ENCODE results near the gene CEACAM18. TPM values are rescaled to one million over a fixed set of nuclear protein-coding genes. Genes with fewer than 3 reads are reported as not detected.
A peak's percentile ranks its signal among the peaks of the same experiment; 100 is the strongest.
"Not testable (repeated sequence)": the region's sequence is repeated elsewhere in the genome, so short reads cannot be mapped to it uniquely, and the experiment has no call there.

The CEACAM18 gene
- total RNA-seq, 1 experiment from 2014 or later, result not detected

DNA sequence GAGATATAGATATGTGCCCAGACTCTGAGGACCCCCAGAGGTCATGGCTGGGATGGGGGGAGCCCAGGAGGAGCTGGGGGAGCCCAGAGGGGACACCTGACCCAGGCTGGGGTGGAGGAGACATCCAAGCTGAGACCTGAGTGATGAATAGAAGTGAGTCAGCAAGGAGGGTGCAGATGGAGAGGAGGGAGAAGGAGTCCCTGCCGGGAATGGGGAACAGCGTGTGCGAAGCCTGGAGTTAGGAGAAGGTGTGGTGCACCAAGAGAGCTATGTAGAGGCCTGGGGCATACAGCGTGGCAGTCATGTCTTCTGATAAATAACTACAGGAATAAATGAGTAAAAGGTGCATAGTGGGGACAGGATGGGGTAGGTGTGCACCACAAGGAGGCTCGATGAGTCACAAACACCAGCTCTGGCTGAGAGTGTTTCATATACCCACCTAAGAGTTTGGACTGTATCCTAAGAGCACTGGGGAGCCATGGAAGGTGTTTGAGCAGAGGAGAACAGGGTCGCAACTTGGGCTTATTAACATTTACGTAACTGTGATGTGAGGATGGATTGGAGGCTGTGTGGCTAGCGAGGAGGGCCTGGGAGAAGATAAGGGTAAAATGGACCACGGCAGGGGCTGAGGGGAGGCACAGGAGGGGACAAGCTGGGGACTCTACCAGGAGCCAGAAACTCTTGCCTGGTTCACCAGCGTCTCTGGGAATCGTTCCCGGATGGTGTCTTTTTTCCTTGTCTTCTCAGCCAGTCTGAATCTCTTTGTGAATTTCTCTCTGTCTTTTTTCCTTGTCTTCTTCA lies 1.4 kb downstream of the CEACAM18 start:
- in situ Hi-C loops (cut with HindIII; ENCODE audit: low pct_unique_long_range_greater_than_20kb, low sequenced_read_pairs), result no loop called here
- DNase-seq (ENCODE audit: low read depth), result no peak

DNA sequence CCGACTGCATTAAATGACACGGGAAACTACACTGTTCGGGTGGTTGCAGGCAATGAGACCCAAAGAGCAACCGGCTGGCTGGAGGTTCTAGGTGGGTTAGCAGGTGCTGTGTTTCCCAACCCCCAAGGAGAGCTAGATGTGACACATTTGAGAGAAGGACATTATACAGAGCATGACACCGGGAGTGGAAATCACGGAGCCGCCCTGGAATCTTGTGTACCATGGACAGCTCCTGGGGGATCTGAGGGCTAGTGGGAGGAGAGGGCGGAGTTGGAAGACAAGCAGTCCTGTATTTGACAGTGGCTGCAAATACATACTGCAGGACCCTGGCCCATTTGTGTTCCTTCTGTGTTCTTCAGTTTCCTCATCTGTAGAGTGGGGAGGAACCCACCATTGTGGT lies 2.3 kb downstream of the CEACAM18 start:
- in situ Hi-C loops (cut with HindIII; ENCODE audit: low pct_unique_long_range_greater_than_20kb, low sequenced_read_pairs), result no loop called here
- DNase-seq (ENCODE audit: low read depth), result peak; percentile 42

DNA sequence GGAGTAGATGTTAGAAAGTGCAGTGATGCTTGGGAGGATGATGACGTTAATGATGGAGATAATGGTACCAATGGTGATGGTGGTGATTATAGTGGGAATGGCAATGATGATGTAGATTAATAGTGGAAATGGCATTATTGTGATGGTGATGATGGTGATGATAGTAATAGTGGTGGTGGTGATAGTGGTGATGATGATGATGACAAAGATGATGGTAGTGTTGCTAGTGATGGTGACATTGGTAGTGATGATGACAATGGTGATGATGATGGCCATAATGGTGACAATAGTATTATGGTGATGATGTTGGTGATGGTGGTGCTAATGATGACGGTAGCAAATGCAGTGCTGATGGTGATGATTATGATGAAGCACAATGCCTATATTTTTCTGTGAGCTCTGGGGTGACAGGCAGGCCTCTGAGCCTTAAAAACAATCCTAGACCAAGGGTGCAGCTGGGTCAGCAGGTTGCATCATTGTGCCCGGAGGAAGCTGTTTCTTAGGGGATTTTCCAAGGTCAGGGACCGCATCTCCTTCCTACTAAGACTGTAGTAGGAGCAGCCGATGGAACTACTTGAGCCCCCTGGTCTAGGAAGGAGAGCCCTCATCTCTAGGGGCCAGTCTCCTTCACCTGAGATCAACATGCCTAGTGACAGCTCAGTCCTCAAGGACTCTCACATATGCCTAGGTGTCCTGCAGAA lies 7.8 kb downstream of the CEACAM18 start:
- no peak for DNase-seq (ENCODE audit: low read depth)
- in situ Hi-C loops (cut with HindIII; ENCODE audit: low pct_unique_long_range_greater_than_20kb, low sequenced_read_pairs), result no loop called here

DNA sequence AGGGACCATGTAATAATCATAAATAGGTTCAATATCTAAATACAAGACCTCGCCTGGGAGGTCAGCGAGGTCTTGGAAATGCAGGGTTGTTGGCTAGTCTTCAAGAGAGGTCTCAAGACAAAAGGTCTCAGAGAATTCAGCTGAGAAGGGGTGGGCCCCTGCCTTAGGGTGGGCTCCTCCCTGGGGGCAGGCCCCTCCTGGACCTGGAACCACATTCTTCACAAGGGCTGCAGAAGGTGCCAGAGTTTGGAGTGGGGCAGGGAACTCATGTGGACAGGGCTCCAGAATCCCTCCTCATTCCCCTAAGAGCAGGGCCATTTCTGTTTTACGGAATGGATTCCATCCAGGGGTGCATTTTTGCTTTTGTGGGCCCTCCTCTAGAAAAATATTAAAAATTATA lies 10.2 kb downstream of the CEACAM18 start:
- in situ Hi-C loops (cut with HindIII; ENCODE audit: low pct_unique_long_range_greater_than_20kb, low sequenced_read_pairs), result no loop called here
- no peak for DNase-seq (ENCODE audit: low read depth)

DNA sequence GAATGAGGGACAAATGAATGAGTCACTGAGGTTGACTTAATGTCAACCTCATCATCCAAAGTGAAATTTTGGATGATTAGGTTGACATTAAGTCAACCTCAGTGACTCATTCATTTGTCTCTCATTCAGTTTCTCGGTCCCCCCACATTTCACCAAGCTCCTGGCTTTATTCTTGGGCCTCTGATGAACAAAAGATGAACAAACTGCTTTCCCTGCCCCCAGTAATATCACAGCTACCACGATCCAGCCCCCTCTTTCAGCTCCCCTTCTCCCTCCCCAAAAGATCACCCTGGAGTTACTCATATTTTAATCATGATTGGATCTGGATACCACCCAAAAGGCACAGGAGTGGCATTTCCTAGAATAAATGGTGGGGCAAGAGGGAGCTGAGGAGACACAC lies 10.8 kb downstream of the CEACAM18 start:
- in situ Hi-C loops (cut with HindIII; ENCODE audit: low pct_unique_long_range_greater_than_20kb, low sequenced_read_pairs), result no loop called here
- no peak for DNase-seq (ENCODE audit: low read depth)

DNA sequence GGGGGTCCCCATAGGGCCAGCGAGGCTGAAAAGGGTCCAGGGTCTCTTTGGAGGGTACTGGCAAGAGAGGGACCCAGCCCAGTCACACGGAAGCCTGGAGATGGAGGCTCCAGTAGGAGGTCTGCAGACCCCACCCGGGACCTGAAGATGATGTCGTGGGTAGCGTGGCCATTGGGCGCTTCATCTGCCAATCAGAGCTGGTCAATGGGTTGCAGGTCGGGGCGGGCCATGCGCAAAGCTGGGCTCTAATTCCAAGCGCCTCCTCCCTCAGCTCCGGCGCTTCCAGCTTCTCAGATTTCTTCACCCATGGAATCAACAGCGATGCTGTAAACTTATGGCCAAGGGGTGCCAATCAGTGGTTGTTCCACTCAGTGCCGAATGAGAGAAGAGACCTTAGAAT lies 12.3 kb downstream of the CEACAM18 start:
- in situ Hi-C loops (cut with HindIII; ENCODE audit: low pct_unique_long_range_greater_than_20kb, low sequenced_read_pairs), result no loop called here
- no peak for DNase-seq (ENCODE audit: low read depth)

DNA sequence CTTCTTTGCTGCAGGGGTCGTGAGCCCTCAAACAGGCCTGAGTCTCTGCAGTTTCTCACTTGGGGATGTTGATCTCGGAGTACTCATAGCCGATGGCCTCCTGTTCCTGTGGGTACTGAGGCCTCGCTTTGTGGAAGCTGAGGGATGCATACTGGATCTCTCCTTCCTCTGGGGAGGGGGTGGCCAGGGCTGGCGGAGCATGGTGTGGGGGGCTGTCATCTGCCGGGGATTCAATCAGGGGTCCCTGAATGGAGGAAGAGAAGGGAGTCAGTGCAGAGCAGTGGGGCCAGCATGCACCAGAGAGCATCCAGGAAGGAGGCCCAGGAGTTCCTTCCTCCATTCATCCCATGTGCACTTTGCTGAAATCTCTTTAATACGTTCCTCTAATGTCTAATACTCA lies 13.2 kb downstream of the CEACAM18 start:
- no peak for DNase-seq (ENCODE audit: low read depth)
- in situ Hi-C loops (cut with HindIII; ENCODE audit: low pct_unique_long_range_greater_than_20kb, low sequenced_read_pairs), result no loop called here

DNA sequence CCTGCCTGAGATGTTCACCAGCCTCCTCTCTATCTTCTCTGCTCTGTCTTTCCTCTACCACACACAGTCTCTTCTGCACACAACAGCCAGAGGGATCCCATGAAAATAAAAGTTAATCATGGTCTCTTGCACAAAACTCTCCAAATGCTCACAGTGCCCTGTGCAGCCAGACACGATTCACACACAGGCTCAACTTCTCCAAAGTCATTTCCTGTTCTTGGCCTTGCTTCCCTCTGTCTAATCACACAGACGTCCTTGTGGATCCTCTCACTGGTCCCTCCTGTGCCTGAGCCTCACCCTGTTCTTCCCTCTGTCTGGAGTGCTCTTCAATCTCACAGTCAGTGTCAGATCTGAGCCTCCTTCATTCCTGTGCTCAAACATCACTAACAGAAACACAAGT lies 15.4 kb downstream of the CEACAM18 start:
- no peak for DNase-seq (ENCODE audit: low read depth)
- in situ Hi-C loops (cut with HindIII; ENCODE audit: low pct_unique_long_range_greater_than_20kb, low sequenced_read_pairs), result no loop called here

DNA sequence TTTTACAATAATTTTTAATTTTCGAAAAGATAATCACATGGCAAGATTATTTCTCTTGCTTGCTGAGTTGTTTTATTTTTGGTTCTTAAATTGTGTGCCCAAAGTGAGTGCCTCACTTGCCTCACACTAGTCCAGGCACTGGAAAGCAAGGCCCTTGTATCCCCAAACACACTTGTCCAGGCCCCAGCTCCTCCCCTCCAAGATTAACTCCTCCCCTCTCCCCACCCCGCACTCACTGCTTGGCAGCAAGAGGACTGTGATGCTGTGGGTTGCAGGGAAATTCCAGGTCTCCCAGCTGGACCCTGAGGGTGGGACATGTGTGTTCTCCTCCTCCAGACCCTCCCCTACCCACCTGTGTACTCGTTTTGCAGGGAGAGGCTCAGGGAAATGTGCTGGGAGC lies 19.3 kb downstream of the CEACAM18 start:
- in situ Hi-C loops (cut with HindIII; ENCODE audit: low pct_unique_long_range_greater_than_20kb, low sequenced_read_pairs), result no loop called here
- no peak for DNase-seq (ENCODE audit: low read depth)

DNA sequence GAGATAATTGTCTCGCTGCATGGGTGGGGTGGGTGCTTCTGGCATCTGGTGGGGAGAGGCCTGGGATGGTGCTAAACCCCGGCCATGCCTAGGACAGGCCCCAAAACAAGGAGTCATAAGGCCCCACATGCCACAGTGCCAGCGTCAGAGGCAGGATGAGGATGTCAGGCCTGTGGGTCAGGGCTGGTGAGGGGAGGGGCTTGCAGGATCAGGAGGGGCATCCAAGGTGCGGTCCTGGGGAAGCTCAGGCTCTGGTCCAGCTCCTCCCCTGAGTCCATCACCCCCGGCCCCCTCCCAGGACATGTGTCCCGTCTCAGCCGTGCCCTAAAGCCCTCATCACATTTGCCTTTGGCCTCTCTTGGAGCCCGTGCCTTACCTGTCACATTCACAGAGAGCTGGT lies 22.6 kb downstream of the CEACAM18 start:
- in situ Hi-C loops (cut with HindIII; ENCODE audit: low pct_unique_long_range_greater_than_20kb, low sequenced_read_pairs); DNase-seq (ENCODE audit: low read depth): not testable (repeated sequence)

DNA sequence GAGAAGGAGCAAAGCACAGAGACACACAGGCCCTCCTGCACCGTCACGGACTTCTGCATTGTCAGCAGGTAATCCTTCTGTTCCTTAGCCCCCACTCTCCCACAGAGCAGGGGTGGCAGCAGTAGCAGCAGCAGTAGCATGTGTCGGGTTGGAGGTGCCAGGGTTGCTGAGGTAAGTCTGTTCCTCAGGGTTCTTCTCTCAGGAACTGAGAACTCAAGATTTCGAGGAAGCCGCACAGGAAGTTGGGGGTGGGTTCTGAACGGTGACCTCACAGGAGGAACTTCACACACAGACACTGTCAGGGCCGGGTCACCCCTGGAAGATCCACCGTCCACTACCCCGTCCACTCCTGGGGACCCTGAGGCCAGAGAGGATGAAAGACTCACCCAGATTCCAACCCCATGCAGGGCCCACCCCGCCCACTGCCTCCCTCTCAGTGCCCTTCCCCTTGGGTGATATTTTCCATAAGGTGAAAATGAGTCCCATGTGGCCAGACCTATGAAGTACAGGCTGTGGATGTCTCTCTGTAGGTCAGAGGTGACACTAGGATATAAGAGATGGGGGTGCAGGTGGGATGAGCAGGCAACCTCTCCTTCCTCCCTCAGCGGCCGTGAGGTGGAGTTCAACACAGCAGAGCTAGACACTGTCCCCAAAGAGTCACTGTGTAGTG lies 23.4 kb downstream of the CEACAM18 start, which contains the start of gene SIGLEC12:
Gene SIGLEC12 (minus strand): TSS at position 207 of the 670 bp plus-strand sequence. CDS start 67 bp downstream, at position 140.
- in situ Hi-C loops (cut with HindIII; ENCODE audit: low pct_unique_long_range_greater_than_20kb, low sequenced_read_pairs), result no loop called here
- no peak for DNase-seq (ENCODE audit: low read depth)

DNA sequence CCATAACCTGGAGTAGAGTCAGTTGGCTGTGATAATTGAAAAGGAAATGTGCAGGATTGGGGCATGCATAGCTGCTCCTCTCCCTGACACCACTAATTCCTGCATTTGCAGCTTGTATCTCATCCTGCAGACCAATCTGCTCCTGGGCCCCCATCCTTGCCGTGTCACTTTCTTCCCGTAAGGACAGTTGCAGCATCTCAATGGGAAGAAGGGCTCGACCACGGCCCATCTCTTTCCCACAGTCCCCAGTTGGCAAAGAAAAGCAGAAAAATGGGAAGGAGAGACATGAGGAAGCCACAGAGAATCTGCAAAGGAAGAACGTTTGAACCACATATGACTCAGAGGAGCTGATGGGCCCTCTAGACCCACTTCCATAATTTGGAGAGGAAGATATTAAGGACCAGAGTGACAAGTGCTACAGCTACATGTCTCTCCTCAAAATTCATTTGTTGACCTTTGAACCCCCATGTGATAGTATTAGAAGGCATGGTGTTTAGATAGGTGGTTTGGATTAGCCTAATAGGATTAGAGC lies 25.0 kb downstream of the CEACAM18 start:
- no peak for DNase-seq (ENCODE audit: low read depth)
- in situ Hi-C loops (cut with HindIII; ENCODE audit: low pct_unique_long_range_greater_than_20kb, low sequenced_read_pairs), result no loop called here

DNA sequence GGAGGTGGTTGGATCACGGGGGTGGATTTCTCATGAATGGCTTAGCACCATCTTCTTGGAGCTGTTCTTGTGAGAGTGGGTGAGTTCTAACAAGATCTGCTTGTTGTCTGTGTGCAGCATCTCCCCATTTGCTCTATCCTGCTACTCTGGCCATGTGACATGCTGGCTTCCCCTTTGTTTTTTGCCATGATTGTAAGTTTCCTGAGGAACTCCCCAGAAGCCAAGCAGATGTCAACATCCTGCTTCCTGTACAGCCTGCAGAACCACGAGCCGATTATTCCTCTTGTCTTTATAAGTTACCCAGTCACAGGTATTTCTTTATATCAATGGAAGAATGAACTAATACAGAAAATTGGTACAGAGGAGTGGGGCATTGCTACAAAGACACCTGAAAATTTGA lies 25.6 kb downstream of the CEACAM18 start:
- no peak for DNase-seq (ENCODE audit: low read depth)
- in situ Hi-C loops (cut with HindIII; ENCODE audit: low pct_unique_long_range_greater_than_20kb, low sequenced_read_pairs), result no loop called here

DNA sequence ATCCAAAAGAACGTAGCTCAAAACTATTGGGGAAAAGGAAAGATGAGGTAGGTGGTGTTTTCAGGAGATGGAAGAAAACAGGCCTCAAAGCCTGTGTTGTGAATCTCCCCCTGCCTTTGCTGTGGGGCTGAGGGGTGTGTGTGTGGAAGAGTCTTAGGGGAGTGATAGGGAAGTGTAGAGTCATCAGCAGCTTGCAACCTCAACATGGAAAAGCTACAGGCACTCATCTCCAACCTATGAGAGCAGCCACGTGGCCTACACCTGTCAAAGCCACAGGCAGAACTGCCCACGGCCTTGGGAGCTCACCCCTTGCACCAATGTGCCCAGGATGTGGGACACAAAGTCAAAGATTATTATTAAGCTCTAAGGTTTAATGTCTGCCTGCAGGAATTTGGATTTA lies 27.6 kb downstream of the CEACAM18 start:
- DNase-seq (ENCODE audit: low read depth), result no peak
- in situ Hi-C loops (cut with HindIII; ENCODE audit: low pct_unique_long_range_greater_than_20kb, low sequenced_read_pairs), result no loop called here

DNA sequence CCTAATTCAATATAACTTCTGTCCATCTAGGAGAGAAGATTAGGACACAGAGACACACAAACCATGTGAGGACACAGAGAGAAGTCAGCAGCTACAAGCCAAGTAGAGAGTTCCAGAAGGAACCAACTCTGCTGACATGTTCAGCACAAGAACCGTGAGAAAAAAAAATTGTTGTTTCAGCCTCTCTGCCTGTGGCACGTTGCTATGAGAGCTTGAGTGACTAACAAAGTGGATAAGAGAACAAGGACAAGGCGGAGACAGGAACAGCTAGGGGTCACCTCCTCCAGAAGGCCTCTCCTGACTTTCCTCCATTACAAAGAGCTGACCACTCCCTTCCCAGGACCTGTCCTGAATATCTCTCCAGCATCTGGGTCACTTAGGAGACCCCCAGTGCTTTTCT lies 28.9 kb downstream of the CEACAM18 start:
- in situ Hi-C loops (cut with HindIII; ENCODE audit: low pct_unique_long_range_greater_than_20kb, low sequenced_read_pairs), result no loop called here

DNA sequence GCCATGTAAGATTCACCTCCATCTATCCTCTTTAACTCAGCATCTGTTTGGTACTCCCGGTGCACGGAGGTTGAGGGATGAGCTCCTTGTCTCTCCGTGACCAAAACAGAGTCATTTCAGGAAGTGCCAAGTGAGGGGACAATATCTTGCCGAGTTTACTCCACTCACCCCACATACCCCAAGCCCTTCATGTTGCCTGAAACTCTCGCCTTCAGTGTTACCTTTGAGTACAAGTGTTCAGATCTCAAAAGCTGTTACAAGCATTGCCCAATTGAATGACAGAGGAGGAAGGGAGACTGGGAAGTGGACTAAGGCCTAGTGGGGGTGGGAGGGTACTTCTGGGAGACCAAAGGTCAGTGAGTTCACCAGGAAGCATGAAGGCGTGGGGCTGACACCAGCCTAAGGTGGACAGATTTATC lies 29.3 kb downstream of the CEACAM18 start:
- in situ Hi-C loops (cut with HindIII; ENCODE audit: low pct_unique_long_range_greater_than_20kb, low sequenced_read_pairs), result no loop called here
- no peak for DNase-seq (ENCODE audit: low read depth)

More for the DNA sequence above, 28.9 kb downstream of the CEACAM18 start:
- DNase-seq (ENCODE audit: low read depth), result no peak

DNA sequence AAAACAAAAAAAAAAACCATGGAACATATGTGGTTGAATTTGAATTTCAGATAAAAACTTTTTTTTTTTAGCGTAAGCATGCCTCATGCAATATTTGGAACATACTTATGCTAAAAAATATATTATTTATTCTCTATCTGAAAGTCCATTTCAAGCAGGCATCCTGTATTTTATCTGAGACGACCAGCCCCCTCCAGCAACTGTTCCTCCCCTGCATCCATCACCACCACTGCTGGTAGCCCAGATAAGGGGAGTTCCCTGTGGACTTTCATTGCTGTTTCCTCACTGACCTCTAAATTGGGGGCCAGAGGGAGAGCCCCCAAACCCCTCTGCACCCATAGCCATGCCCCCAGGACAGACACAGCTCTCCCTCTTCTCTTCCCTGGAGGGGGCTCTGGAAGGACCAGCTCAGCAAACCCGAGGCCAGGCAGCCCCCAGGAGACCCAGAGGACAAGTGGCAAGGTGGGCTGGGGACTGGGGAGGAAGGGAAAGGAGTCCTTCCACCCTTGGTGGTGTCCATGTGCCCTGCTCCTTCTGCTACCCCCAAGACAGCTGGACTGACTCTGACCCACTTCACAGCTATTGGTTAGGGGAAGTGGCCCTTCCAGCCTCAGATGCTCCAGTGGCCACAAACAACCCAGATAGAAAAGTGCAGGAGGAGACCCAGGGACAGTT lies 29.9 kb downstream of the CEACAM18 start:
- in situ Hi-C loops (cut with HindIII; ENCODE audit: low pct_unique_long_range_greater_than_20kb, low sequenced_read_pairs), result no loop called here
- no peak for DNase-seq (ENCODE audit: low read depth)

DNA sequence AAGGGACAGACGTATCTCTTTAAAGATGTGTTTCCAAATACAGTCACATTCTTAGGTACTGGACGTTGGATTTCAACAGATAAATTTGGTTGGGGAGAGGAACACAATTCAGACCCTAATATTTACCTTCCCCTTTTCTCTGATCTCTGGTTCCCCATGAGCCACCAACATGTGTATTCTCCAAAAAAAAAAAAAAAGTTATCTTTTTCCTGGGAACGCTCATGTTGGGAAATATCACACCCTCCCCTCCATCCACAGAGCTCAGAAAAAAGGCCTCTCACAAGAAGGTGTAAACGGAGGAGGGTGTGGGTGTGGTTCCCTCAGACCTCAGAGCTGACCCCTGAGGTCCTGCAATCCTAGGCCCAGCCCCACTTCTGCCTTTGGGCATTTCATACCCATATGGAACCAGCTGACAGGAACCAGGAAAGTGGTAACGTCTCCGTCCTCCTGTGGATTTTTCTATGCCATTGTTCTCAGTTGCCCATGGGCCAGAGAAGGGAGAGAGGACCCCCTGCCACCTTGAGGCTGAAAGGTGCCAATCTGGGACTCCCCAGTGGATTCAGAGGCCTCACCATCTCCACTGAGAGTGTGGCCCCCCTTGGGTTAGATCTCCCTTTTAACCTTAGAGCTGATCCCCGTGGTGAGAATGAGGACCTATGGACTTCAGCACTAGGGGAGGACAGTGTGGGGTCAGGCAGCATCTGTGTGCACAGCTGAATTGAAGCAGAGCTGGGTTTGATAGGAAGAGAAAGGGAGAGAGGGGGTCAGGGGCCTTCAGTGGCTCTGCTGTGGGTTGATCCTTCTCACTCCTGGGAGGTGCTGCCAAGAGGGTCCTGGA lies 31.7 kb downstream of the CEACAM18 start:
- DNase-seq (ENCODE audit: low read depth), result no peak
- in situ Hi-C loops (cut with HindIII; ENCODE audit: low pct_unique_long_range_greater_than_20kb, low sequenced_read_pairs), result no loop called here

Data from Caki2 (cell line).